Breast epithelium (tissue), 3 donors: ENCODE data around the gene GRIK3.

ENCODE experiments used
- POLR2AphosphoS5 ChIP-seq, 3 donors: sonication (generic); formaldehyde crosslinking; IDR thresholded peaks; one replicate each; pipeline ENCODE4 v1.6.1; 2017; ENCODE audit warnings: antibody characterized with exemption in 3 of 3
- TF ChIP-seq, protein P1 (sequence below), 3 donors: fragments of 450-650 bp; IDR thresholded peaks; one replicate each; pipeline ENCODE4 v1.5.1; 2016 to 2017; ENCODE audit warnings: antibody characterized with exemption in 3 of 3, mild to moderate bottlenecking in 3 of 3, moderate library complexity in 3 of 3

DNA sequence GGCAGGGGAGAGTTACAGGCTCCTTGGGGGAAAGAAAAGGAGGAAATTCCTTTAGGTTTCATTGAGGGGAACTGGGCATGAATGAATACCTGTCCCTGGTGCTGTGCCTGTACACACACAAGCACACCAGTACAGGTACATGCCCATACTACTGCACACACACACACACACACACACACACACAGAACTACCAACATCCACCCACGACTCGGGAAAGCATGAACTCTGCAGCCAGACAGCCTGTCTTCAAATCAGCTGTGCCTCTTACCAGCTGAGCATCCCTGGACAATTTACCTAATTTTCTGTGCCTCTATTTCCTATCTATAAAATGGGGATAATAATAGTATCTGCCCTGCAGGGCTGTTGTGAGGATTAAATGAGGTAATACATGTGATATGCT is 7.2 kb upstream of the GRIK3 start:
- TF ChIP-seq, protein P1, sequence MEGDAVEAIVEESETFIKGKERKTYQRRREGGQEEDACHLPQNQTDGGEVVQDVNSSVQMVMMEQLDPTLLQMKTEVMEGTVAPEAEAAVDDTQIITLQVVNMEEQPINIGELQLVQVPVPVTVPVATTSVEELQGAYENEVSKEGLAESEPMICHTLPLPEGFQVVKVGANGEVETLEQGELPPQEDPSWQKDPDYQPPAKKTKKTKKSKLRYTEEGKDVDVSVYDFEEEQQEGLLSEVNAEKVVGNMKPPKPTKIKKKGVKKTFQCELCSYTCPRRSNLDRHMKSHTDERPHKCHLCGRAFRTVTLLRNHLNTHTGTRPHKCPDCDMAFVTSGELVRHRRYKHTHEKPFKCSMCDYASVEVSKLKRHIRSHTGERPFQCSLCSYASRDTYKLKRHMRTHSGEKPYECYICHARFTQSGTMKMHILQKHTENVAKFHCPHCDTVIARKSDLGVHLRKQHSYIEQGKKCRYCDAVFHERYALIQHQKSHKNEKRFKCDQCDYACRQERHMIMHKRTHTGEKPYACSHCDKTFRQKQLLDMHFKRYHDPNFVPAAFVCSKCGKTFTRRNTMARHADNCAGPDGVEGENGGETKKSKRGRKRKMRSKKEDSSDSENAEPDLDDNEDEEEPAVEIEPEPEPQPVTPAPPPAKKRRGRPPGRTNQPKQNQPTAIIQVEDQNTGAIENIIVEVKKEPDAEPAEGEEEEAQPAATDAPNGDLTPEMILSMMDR (IDR thresholded peaks at IDR 0.05) = no peak
- no peak for TF ChIP-seq POLR2AphosphoS5 (IDR thresholded peaks at IDR 0.05)
